Measurements from ENCODE around the gene PRDM8. TPM values are rescaled to one million over a fixed set of nuclear protein-coding genes. Genes with fewer than 3 reads are reported as not detected.

The PRDM8 gene
- total RNA-seq, 2 donors from 2014 or later, result 1.4 to 2.2 TPM

GRCh38 chr4:80202741-80203553, 5.6 kb downstream of the PRDM8 start:
- H3K9me3 ChIP-seq, result no peaks in the 10 kb centered on the region
- peak overlapping the region; percentile 58 to 71 for H3K4me3 ChIP-seq
- no peak for DNase-seq (ENCODE audit: low spot score)
- H3K27ac ChIP-seq, result peak overlapping the region; percentile 65 to 68
- TF ChIP-seq CTCF (IDR thresholded peaks at IDR 0.05), result no peak
- peaks cover 0 to 33% of the 10 kb centered on the region in 2 donors for H3K4me1 ChIP-seq
- no peaks in the 10 kb centered on the region for H3K36me3 ChIP-seq
- H3K27me3 ChIP-seq, result peaks cover 0 to 9% of the 10 kb centered on the region in 2 donors

DNA sequence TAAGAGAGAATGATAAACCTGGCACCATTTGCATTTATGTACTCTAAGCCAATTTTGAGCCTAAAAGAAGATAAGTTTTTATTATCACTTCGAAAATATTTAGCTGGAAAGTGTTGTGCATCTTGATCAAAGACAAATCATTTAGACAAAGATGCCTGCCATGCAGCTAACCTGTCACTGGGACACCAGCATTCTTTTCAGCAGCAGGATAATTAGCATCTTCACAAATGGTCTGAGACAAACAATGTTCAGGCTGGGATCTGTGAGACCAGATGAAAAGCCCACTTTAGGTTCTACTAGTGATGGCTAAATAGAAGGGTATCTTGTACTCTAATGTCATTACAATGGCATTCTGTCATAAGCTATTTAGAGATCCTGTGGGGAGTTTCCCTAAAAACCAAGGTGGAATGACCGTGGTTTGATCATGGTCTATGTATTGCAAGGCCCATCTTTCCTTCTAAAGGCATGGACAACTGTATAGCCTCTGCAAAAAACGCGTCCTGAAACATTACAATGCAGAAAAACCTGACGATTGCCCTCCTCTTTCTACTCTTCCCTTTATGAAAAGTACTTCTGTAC, 7.2 kb downstream of the PRDM8 start:
- Histone ChIP-seq H3K27ac (no peak overlapping the region), H3K4me1 (peaks cover 0 to 26% of the 10 kb centered on the region in 2 donors), H3K9me3 (no peaks in the 10 kb centered on the region), H3K4me3 (no peak overlapping the region), H3K36me3 (no peaks in the 10 kb centered on the region), H3K27me3 (peaks cover 0 to 9% of the 10 kb centered on the region in 2 donors)
- no peak for TF ChIP-seq CTCF (IDR thresholded peaks at IDR 0.05)
- DNase-seq (ENCODE audit: low spot score), result no peak

- Histone ChIP-seq H3K27me3 (peaks cover 0 to 9% of the 10 kb centered on the region in 2 donors), H3K9me3 (no peaks in the 10 kb centered on the region), H3K36me3 (no peaks in the 10 kb centered on the region), H3K4me3 (no peak overlapping the region), H3K4me1 (peaks cover 0 to 26% of the 10 kb centered on the region in 2 donors), H3K27ac (no peak overlapping the region)
- TF ChIP-seq CTCF (IDR thresholded peaks at IDR 0.05), result no peak
- DNase-seq (ENCODE audit: low spot score), result no peak
These were observed 8.8 kb downstream of the PRDM8 start for GRCh38 chr4:80206111-80206510.

- Histone ChIP-seq H3K27me3 (peaks cover 0 to 9% of the 10 kb centered on the region in 2 donors), H3K9me3 (no peaks in the 10 kb centered on the region), H3K4me3 (peak overlapping the region in 1 of 2 donors; percentile 15), H3K27ac (peak overlapping the region in 1 of 2 donors; percentile 39), H3K4me1 (peaks cover 0 to 25% of the 10 kb centered on the region in 2 donors), H3K36me3 (no peaks in the 10 kb centered on the region)
- no peak for TF ChIP-seq CTCF (IDR thresholded peaks at IDR 0.05)
- peak; percentile 73 for DNase-seq (ENCODE audit: low spot score)
These were observed 9.3 kb downstream of the PRDM8 start for GRCh38 chr4:80206521-80207171.

- no peak for DNase-seq (ENCODE audit: low spot score)
- H3K4me3 ChIP-seq, result peak overlapping the region in 1 of 2 donors; percentile 15
- H3K27ac ChIP-seq, result peak overlapping the region in 1 of 2 donors; percentile 39
These were observed 9.9 kb downstream of the PRDM8 start for GRCh38 chr4:80207172-80207583.

More at GRCh38 chr4:80207172-80207583, 9.9 kb downstream of the PRDM8 start:
- TF ChIP-seq CTCF (IDR thresholded peaks at IDR 0.05), result no peak
- Histone ChIP-seq H3K4me1 (peaks cover 0 to 20% of the 10 kb centered on the region in 2 donors), H3K9me3 (no peaks in the 10 kb centered on the region), H3K36me3 (no peaks in the 10 kb centered on the region), H3K27me3 (peaks cover 0 to 9% of the 10 kb centered on the region in 2 donors)

Measured in right atrium auricular region (tissue), 2 donors.